IPS-11a (cell line): Measurements from ENCODE around the gene EEF1AKMT4.

Experiments used
- H3K4me3 ChIP-seq: one replicate; pipeline ENCODE4 v1.5.1; 2013; ENCODE audit warnings: low read depth, low read length, control low read depth

EEF1AKMT4 gene

DNA sequence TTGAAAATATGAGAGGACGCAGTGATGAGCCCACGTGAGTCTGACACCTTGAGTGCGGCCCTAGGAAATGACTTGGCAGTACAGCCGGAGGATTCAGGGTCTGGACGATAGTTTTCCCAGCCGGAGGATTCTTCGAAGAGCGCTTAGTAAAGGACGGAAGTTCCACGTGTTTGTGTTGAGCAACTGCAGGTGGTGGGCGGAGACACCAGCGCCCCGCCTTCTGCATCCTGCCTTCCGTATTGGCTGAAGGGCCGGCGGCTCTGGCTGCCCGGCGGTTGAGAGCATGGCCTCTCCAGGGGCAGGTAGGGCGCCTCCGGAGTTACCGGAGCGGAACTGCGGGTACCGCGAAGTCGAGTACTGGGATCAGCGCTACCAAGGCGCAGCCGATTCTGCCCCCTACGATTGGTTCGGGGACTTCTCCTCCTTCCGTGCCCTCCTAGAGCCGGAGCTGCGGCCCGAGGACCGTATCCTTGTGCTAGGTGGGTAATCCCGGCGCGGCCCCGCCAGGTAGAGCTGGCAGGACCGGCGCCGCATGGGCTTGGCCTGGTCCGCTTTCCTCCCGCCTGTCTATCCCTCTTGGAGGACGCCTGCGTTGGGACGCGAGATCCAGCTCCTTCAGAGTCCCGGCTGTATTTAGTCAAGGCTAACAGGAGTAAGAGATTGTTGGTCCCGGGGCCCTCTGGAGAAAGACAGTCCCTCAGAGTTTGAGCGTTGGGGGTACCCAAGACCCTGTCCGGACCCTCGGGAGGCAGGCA, at the start of gene EEF1AKMT4:
TSS of gene EEF1AKMT4 (plus strand) at position 261 of the 755 bp plus-strand sequence. CDS start at position 284, 23 bp downstream.
- H3K4me3 ChIP-seq = peak within 1 kb of the TSS; percentile 99

DNA sequence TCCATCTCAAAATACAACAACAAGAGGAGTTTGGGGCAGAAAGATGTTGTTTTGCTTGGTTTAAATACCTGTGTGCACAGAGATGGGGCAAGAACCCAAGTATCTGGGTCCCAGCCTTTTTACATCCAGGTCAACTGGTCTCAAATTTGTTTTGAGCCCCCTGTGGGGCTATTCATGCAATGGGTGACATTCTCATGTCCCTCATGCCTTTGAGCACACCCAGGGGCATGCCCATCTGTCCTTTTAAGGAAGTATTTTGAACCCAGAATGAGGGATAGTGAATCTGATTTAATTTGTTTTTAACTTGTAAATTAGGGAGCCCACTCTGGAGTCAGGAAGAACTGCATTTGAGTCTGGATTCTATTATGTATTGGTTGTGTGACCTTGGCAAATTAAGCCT, 48.6 kb upstream of the EEF1AKMT4 start:
- H3K4me3 ChIP-seq = no peak overlapping the region

DNA sequence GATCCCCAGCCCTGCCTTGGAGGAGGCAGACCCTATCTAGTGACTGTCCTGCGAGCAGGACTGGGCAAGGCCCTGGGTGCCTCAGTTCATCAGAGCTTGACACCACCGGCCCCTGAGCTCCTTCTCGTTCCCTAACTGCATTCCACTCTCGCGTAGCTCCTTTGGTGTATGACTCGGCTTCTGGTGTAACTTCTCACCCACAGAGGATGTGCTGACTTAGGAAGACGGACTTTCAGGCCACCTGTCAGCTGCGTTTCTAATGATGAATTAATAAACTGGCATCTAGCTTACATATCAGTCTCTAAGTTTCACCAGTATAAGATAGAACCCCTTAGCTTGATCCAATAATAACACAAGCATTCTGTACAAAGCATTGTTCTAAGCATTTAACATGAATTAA, 45.9 kb upstream of the EEF1AKMT4 start:
- no peak overlapping the region for H3K4me3 ChIP-seq

DNA sequence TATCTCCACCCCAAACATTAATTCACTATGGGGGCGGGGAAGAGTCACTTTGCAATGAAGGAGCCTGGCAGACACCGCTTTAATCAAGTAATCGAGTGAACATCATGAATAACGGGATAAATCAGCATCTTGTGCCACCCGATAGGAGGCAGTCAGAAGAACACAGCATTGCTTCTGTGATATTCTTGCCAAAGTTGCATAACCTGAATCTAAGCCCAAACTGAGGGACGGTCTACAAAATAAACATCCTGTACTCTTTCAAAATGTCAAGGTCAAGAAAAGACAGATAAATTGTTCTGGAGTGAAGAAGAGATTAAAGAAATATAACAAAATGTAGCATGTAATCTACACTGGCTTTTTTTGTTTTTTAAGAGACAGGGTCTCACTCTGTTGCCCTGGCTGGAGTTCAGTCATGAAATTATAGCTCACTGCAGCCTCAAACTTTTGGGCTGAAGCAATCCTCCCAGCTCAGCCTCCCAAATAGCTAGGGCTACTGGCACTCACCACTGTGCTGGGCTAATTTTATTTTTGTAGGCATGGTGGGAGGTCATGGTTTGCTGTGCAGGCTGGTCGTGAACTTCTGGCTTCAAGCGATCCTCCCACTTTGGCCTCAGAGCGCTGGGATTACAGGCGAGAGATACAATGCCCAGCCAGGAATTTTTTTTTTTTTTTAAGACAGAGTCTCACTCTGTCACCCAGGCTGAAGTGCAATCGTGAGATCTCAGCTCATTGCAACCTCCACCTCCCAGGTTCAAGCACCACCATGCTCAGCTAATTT, 40.1 kb upstream of the EEF1AKMT4 start:
- no peak overlapping the region for H3K4me3 ChIP-seq

DNA sequence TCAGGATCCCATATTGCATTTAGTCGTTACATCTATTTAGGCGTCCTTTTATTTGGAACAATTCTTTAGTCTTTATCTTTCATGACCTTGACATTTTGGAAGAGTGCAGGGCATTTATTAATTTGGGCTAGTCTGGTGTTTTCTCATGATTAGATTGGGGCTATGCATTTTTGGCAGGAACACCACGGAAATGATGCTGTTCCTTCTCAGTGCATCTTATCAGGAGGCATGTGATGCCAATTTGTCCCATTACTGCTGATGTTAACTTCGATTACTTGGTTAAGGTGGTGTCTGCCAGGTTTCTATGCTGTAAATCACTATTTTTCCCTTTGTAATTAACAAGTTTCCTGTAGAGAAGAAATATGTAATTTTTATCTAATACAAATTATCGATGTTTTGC, 38.2 kb upstream of the EEF1AKMT4 start:
- no peak overlapping the region for H3K4me3 ChIP-seq

DNA sequence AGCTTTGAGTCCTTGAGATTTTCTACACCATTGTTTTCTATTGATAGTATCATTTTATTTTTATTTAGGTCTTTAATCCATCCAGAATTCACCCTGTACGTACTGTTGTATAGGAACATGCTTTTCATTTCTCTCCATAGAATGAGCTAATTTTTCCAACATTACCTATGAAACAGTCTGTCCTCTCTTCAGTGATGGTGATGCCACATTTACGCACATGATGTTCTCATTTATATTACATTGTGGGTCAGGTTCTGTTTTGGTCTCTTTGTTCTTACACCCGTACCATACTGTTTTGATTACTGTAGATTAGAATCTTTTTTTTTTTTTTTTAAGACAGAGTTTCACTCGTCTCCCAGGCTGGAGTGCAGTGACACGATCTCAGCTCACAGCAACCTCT, 37.8 kb upstream of the EEF1AKMT4 start:
- H3K4me3 ChIP-seq = no peak overlapping the region

DNA sequence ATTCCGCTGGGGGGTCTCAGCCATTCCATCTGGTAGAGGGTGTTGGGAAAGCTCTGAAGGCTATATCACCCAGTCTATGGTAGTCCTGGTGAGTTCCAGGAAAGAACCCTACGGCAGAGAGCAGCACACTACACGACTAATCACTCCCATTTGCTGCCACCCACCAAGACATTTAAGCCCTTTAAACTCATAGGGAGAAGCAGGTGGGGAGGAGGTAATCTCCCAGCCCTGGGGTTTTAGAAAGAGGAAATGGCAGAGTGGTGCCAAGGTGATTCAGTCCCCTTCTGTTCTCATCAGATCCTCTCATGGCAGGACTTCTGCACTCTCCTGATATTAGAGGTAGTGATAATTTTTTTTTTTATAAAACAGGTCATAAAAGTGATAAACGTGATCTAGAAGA, 30.7 kb upstream of the EEF1AKMT4 start:
- H3K4me3 ChIP-seq = no peak overlapping the region

DNA sequence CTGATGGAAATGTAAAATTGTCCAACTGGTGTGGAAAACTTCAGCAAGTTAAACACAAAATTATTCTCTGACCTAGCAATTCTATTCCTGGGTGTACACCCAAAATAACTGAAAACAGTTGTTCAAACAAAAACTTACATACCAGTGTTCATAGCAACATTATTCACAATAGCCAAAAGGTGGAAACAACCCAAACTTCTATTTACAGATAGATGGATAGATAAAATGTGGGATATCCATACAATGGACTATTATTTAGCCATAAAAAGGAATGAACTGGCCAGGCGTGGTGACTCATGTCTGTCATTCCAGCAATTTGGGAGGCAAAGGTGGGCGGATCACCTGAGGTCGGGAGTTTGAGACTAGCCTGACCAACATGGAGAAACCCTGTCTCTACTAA, 27.0 kb upstream of the EEF1AKMT4 start:
- no peak overlapping the region for H3K4me3 ChIP-seq

DNA sequence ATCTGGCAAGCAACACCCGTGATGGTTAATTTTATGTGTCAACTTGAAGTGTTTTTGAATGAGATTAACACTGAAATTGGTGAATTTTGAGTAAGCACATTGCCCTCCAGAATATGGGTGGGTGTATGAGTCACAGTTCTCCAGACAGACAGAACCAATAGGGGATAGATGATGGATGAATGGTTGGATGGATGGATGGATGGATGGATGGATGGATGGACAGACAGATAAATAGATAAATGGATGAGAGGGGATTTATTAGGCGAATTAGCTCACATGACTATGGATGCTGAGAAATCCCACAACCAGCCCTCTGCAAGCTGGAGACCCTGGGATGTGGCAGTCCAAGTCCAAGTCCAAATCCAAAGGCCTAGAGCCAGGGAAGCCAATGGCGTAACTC, 25.5 kb upstream of the EEF1AKMT4 start:
- H3K4me3 ChIP-seq = no peak overlapping the region

DNA sequence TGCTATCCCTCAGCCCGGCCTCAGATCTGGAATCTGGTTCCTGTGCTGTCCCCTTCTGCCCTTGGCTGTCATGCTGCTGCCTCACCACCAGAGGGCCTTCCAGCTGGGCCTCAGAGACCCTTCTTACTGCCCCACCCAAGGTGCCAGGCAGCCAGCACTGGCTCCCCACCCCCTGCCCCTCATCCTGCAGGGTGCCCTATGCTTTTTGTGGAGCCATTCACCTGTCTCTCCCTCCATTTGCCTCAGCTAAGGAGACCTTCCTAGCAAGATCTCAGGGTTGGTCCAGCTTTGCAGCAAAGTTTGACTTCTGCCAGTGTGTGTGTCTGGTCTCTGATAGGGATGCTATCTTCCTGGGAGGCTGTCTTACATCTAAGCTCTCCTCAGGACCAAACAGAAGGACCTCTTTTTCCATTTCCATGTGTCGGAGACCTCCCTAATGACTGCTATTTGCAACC, 22.0 kb upstream of the EEF1AKMT4 start:
- H3K4me3 ChIP-seq = no peak overlapping the region

DNA sequence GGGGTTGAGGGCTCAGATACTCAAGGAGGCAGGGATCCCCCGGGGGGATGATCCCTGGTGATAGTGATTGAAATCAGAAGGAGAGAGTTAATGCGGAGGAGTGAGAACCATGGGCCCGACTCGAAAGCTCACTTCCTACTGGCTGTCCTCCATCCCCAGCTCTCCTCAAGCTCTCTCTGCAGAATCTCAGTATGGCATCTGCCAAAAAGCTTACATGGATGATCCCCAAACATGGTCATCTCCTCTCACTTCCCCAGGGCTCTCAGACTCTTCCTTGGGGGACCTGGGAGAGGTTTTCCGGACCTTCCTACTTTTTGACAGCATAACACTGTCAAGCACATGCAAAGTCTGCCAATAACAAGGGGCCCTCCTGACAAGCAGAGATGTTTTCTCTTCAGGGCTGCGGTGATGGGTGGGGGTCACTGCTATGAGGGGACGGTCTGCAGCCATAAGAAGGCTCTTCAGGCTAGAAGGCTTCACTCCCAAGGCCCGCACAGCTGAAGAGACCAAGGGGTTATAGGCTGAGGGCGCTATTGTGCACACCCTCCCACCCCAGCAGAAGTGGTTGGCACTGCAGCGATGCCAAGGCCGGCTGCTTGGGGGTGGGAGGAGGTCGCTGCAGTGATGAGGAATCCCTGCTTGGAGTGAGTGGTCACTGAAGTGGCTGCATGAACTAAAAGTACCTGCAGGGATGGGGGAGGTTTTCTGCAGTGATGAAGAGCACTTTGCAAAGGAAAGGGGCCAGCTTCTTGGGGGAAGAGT, 20.9 kb upstream of the EEF1AKMT4 start:
- H3K4me3 ChIP-seq = no peak overlapping the region

DNA sequence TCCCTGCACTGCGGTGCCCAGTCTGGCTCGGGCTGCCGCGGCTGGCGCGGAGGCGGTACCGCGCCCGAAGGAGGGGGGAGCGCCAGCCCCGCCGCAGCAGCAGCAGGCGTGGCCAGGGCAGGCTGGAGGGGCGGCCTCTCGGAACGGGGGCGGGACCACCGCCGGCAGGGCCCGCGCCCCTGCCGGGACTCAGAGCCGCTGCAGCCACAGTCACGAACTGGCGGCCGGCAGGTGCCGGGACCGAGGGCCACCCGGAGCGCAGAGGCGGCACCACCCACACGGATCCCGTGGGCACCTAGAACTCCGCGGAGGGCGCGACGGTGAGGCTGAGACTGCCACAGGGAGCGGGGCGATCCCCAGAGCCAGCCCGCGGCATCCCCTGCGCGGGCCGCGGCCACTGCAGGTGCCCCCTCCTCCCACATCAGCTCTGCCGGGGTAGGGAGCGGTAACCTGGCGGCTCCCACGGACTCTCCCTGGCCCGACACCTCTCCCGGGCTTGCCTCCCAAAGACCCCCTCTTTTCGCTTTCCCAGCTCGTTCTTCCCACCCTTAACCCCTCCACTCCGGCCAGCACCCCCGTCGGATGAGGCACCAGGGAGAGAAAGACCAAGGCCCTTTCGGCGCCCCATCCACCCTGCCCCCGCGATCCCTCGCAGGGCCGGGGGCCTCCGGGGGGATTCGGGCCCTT, 19.9 kb upstream of the EEF1AKMT4 start, which contains the start of gene VWA5B2:
TSS of gene VWA5B2 (plus strand) at position 192 of the 687 bp plus-strand sequence. CDS start 944 bp downstream, outside the sequence.
- H3K4me3 ChIP-seq = peak within 1 kb of the TSS; percentile 47

DNA sequence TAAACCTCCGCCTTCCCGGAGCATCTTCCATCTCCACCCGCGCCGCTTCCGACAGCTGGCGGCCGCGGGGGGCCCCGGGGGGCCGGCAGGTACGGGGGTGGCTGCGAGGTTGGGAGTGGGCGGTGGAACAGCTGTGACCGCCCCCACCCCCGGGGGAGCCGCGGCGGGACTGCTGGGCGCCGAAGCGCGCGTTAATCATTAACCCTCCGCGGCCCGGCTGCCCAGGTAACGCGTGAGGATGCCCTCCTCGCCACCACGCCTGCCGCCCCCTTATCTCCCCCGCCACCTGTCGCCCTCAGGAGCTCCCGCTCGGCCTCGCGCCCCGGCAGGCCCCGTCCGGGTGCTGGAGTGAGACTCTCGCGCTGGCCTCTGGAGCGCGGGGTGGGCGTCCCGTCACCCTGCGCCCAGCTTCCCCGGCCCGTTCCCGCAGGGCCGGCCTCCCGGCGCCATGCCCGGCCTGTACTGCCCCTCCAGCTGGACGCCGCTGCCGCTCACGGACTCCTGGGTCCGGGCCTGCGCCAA, 19.3 kb upstream of the EEF1AKMT4 start:
- H3K4me3 ChIP-seq = peak overlapping the region; percentile 47

DNA sequence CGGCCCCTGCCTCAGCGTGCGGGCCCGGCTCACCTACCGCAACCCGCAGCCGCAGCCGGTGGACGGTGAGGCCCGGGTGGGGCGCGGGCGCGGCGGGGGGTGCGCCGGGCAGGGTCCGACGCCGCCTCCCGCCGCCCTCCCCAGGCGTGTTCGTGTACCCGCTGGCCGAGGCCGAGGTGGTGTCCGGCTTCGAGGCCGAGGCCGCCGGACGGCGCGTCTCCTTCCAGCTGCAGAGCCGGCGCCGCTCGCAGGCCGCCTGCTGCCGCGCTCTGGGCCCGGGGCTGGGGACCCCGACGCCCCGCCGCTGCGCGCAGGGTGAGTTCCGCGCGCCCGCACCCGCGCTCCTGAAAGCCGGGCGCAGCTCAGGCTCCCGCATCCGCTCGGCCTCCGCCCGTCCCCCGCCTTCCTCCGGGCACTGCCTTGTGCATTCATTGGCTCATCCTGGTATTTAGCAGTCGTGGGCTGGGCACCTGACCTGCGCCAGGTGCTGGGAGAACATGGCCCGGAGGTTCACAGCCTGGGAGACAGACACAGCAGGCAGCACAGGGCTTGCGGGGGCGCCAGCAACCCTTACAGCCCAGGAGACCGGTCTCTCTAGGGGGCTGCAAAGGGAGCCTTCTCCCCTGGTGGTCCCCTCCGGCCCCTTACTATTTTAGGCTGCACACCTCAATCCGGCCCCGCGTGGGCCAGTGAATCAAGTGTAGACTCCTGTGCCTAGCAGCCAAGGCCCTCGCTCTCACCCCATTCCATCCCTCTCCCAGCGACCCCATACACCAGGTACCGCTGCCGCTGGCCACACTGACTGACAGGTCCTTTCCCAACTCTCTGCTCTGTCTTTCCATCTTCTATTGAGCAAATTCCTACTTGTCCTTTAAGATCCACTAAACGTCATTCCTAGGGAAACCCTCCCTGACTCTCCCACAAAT, 18.6 kb upstream of the EEF1AKMT4 start:
- peak overlapping the region; percentile 13 for H3K4me3 ChIP-seq

DNA sequence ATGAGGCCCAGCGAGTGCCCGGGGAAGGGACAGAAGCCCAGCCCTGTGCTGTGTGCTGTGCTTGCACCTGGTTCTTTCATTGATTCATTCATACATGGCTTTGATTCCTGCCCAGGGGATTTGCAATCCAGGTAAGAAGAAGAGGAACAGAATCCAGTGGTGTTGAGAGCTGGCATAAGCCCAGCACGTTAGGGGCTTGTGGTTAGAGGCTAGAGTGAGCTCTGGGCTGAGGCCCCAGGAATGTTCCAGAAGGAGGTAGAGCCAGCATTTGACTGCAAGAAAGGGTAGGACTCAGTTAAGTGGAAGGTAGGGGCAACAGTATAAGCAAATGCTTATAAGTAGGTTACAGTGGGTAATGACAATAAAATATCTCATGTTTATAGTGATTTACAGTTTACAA, 17.8 kb upstream of the EEF1AKMT4 start:
- no peak overlapping the region for H3K4me3 ChIP-seq

DNA sequence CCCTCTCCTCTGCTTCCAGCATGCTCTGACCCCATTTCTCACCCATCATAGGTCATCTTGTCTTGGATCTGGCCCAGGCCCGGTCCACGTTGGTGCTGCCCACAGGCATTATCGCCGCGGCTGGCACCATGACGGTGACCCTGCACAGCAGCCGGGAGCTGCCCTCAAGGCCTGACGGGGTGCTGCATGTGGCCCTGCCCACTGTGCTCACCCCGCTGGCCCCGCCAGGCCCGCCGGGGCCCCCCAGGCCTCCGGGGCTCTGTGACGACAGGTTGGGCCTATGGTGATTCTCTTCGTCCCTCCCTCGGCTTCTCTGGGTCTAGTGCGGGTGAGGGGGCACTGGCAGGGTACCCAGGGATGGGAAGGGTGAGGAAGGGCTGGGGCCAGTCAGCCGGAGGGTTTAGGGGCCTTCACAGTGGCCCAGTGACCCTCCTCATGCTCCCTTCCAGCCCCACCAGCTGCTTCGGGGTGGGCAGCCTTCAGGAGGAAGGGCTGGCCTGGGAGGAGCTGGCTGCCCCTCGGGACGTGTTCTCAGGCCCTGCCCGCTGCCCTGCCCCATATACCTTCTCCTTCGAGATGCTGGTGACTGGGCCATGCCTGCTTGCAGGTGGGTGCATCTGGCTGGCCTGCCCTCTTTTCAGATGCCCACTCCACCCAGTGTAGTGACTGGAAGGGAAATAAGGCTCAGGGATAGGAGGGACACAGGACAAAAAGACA, 16.2 kb upstream of the EEF1AKMT4 start:
- no peak overlapping the region for H3K4me3 ChIP-seq

DNA sequence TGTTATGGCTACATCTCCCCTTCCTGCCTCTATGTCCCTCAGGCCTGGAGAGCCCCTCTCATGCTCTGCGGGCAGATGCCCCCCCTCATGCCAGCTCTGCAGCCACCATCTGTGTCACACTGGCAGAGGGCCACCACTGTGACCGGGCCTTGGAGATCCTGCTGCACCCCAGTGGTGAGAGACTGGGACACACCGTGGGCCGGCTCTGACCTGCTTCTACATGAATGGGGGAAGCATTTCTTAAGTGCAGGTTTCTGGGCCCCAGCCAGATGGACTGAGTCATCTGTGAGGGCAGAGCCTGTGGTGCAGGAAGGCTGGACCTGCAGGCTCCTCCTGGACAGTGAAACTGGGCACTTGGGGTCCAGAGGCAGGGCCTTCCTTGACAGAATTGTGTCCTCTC, 15.2 kb upstream of the EEF1AKMT4 start:
- H3K4me3 ChIP-seq = no peak overlapping the region

DNA sequence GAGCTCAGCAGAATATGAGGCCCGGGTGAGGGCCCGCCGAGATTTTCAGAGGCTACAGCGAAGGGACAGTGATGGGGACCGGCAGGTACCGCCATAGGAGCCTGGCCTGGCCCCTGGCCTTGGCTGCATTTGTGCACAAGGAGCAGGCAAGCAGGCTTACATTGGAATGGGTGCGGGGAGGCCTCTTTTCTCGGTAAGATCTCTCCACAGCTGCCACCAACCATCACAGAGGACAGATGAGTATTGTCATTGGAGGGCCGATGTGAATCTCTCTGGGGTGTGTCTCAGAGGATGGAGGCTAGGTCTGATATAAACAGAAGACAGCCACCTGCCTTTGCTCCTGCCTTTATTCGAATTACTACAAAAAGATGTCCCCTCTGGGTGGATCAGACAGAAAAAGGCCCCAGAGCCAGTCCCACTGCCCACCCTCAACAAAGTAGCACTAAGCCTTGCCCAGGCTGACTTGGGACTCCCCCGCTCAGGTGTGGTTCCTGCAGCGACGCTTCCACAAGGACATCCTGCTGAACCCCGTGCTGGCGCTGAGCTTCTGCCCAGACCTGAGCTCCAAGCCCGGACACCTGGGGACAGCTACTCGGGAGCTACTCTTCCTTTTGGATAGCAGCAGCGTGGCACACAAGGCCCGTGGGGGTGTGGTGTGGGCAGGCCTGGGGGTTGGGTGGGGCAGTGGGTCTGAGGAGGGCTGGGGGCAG, 14.6 kb upstream of the EEF1AKMT4 start:
- no peak overlapping the region for H3K4me3 ChIP-seq
